Measurements from ENCODE around the gene PARM1. TPM values are rescaled to one million over a fixed set of nuclear protein-coding genes. Genes with fewer than 3 reads are reported as not detected.

Gene PARM1
- polyA plus RNA-seq, 3 donors: 0.06 to 0.54 (median 0.27) TPM

GRCh38 chr4:75048208-75048879, 115.4 kb downstream of the PARM1 start:
- H3K4me2 ChIP-seq (replicated peaks; ENCODE audit: extremely low read depth, low read length, poor library complexity, severe bottlenecking): no peak overlapping the region
- no peak overlapping the region for H3K4me3 ChIP-seq (replicated peaks in 1 of 3; ENCODE audit: low read depth in 2 of 3, low read length in 3 of 3)
- H3K4me1 ChIP-seq (ENCODE audit: control insufficient read depth in 1 of 2, insufficient read depth in 2 of 2, low read length in 2 of 2): no peaks in the 10 kb centered on the region
- Mint-ChIP-seq H3K9me3 (peaks cover 0 to 12% (median 5%) of the 10 kb centered on the region in 7 donors), H3K4me1 (peaks cover 3% of the 10 kb centered on the region), H3K27me3 (ENCODE audit: low read depth in 3 of 3) (peaks cover 2 to 3% (median 3%) of the 10 kb centered on the region in 3 donors), H3K4me3 (no peak overlapping the region), H3K27ac (no peak overlapping the region), H3K36me3 (no peaks in the 10 kb centered on the region)
- no peaks in the 10 kb centered on the region for H3K79me2 ChIP-seq (ENCODE audit: insufficient read depth, low read length)
- H2AFZ ChIP-seq (ENCODE audit: insufficient read depth, low read depth, low read length, poor library complexity, severe bottlenecking): no peak overlapping the region
- H3K9me3 ChIP-seq (replicated peaks in 1 of 2; ENCODE audit: control insufficient read depth in 1 of 2, insufficient read depth in 1 of 2, low read length in 2 of 2): peaks cover 0 to 3% of the 10 kb centered on the region in 2 donors
- intact Hi-C loops (cut with micrococcal nuclease): no loop called here
- no peak for DNase-seq
- no peak for TF ChIP-seq CTCF (IDR thresholded peaks at IDR 0.05)
- no peaks in the 10 kb centered on the region for H3K36me3 ChIP-seq (replicated peaks in 1 of 2; ENCODE audit: control insufficient read depth in 1 of 2, insufficient read depth in 2 of 2, low read length in 2 of 2)
- WGBS (ENCODE audit: insufficient coverage): 89% methylated on average over 5 of the region's 9 CpGs
- no peak overlapping the region for H3K27ac ChIP-seq (ENCODE audit: low read depth in 1 of 2, low read length in 2 of 2)
- H4K20me1 ChIP-seq (ENCODE audit: insufficient read depth, low read length): no peaks in the 10 kb centered on the region
- no peaks in the 10 kb centered on the region for H3K27me3 ChIP-seq (ENCODE audit: control insufficient read depth in 2 of 2, insufficient read depth in 2 of 2, low read length in 2 of 2)
- no peak overlapping the region for H3K9ac ChIP-seq (ENCODE audit: insufficient read depth, low read length, poor library complexity, severe bottlenecking)

GRCh38 chr4:75051431-75051830, 118.5 kb downstream of the PARM1 start:
- intact Hi-C loops (cut with micrococcal nuclease): no loop called here
- H3K9me3 Mint-ChIP-seq: peaks cover 0 to 4% (median 0%) of the 10 kb centered on the region in 7 donors
- H3K4me3 Mint-ChIP-seq: no peak overlapping the region
- peak overlapping the region in 1 of 7 donors; percentile 3 for H3K27ac Mint-ChIP-seq
- H3K27ac ChIP-seq (ENCODE audit: low read depth in 1 of 2, low read length in 2 of 2): no peak overlapping the region
- no peaks in the 10 kb centered on the region for H3K4me1 ChIP-seq (ENCODE audit: control insufficient read depth in 1 of 2, insufficient read depth in 2 of 2, low read length in 2 of 2)
- no peaks in the 10 kb centered on the region for H3K9me3 ChIP-seq (replicated peaks in 1 of 2; ENCODE audit: control insufficient read depth in 1 of 2, insufficient read depth in 1 of 2, low read length in 2 of 2)
- no peak overlapping the region for H3K4me3 ChIP-seq (replicated peaks in 1 of 3; ENCODE audit: low read depth in 2 of 3, low read length in 3 of 3)
- no CpG with 5 or more reads among the region's 1 CpG for WGBS (ENCODE audit: insufficient coverage)
- DNase-seq: no peak
- H3K4me1 Mint-ChIP-seq: no peaks in the 10 kb centered on the region
- no peaks in the 10 kb centered on the region for H3K79me2 ChIP-seq (ENCODE audit: insufficient read depth, low read length)
- peaks cover 2 to 5% (median 4%) of the 10 kb centered on the region in 3 donors for H3K27me3 Mint-ChIP-seq (ENCODE audit: low read depth in 3 of 3)
- no peaks in the 10 kb centered on the region for H3K27me3 ChIP-seq (ENCODE audit: control insufficient read depth in 2 of 2, insufficient read depth in 2 of 2, low read length in 2 of 2)
- no peak overlapping the region for H2AFZ ChIP-seq (ENCODE audit: insufficient read depth, low read depth, low read length, poor library complexity, severe bottlenecking)
- H3K36me3 Mint-ChIP-seq: no peaks in the 10 kb centered on the region
- no peaks in the 10 kb centered on the region for H4K20me1 ChIP-seq (ENCODE audit: insufficient read depth, low read length)
- no peak overlapping the region for H3K4me2 ChIP-seq (replicated peaks; ENCODE audit: extremely low read depth, low read length, poor library complexity, severe bottlenecking)
- no peaks in the 10 kb centered on the region for H3K36me3 ChIP-seq (replicated peaks in 1 of 2; ENCODE audit: control insufficient read depth in 1 of 2, insufficient read depth in 2 of 2, low read length in 2 of 2)
- no peak for TF ChIP-seq CTCF (IDR thresholded peaks at IDR 0.05)
- H3K9ac ChIP-seq (ENCODE audit: insufficient read depth, low read length, poor library complexity, severe bottlenecking): no peak overlapping the region
